ENCODE results near the gene TPSG1. TPM values are rescaled to one million over a fixed set of nuclear protein-coding genes. Genes with fewer than 3 reads are reported as not detected.

Gene TPSG1
- total RNA-seq, 1 experiment from 2014 or later, result not detected

Other genes with a start within 250 kb of the TPSG1 start
- gene SOX8, start 243.5 kb downstream of the TPSG1 start, total RNA-seq (2021; ENCODE audit: unreplicated experiment), result 5.2 TPM
- 7.2 TPM for gene SSTR5, start 152.5 kb downstream of the TPSG1 start, total RNA-seq (2021; ENCODE audit: unreplicated experiment)
- 0.27 TPM for gene C1QTNF8, start 129.0 kb downstream of the TPSG1 start, total RNA-seq (2021; ENCODE audit: unreplicated experiment)
- gene CACNA1H, start 72.2 kb downstream of the TPSG1 start, total RNA-seq (2021; ENCODE audit: unreplicated experiment), result 24.3 TPM
- not detected for gene TPSB2, start 4.9 kb upstream of the TPSG1 start, total RNA-seq (2021; ENCODE audit: unreplicated experiment)
- 0.25 TPM for gene TPSAB1, start 15.4 kb upstream of the TPSG1 start, total RNA-seq (2021; ENCODE audit: unreplicated experiment)
- gene TPSD1, start 30.8 kb upstream of the TPSG1 start, total RNA-seq (2021; ENCODE audit: unreplicated experiment), result not detected
- gene UBE2I, start 84.4 kb upstream of the TPSG1 start, total RNA-seq (2021; ENCODE audit: unreplicated experiment), result 212 TPM
- gene BAIAP3, start 108.4 kb upstream of the TPSG1 start, total RNA-seq (2021; ENCODE audit: unreplicated experiment), result 44.7 TPM
- gene TSR3, start 126.6 kb upstream of the TPSG1 start, total RNA-seq (2021; ENCODE audit: unreplicated experiment), result 52.7 TPM
- gene GNPTG, start 126.7 kb upstream of the TPSG1 start, total RNA-seq (2021; ENCODE audit: unreplicated experiment), result 35.2 TPM
- gene UNKL, start 189.4 kb upstream of the TPSG1 start, total RNA-seq (2021; ENCODE audit: unreplicated experiment), result 24.9 TPM
- 22.6 TPM for gene UQCC4, start 195.5 kb upstream of the TPSG1 start, total RNA-seq (2021; ENCODE audit: unreplicated experiment)
- gene PERCC1, start 205.8 kb upstream of the TPSG1 start, total RNA-seq (2021; ENCODE audit: unreplicated experiment), result not detected
- gene CCDC154, start 219.3 kb upstream of the TPSG1 start, total RNA-seq (2021; ENCODE audit: unreplicated experiment), result 1.7 TPM
- gene CLCN7, start 249.8 kb upstream of the TPSG1 start, total RNA-seq (2021; ENCODE audit: unreplicated experiment), result 64.0 TPM